GM10266 (cell line): ENCODE results near the gene RNF149.
"Not testable (repeated sequence)": the region's sequence is repeated elsewhere in the genome, so short reads cannot be mapped to it uniquely, and the experiment has no call there.

Experiments
- DNase-seq: peaks from one replicate; pipeline ENCODE4 v3.0.0; 2012; ENCODE audit errors: extremely low spot score
- CTCF ChIP-seq: IDR thresholded peaks from 2 replicates; pipeline ENCODE4 v1.5.1; 2012; ENCODE audit warnings: mild to moderate bottlenecking, low read depth; ENCODE audit not compliant: control insufficient read depth, insufficient read depth; ENCODE audit errors: missing control alignments

RNF149 gene

GRCh38 chr2:101308432-101309210 lies at the start of gene RNF149:
RNF149 (minus strand) TSS chr2:101308701; CDS start chr2:101308588, 113 bp downstream.
- no peak for TF ChIP-seq CTCF
- DNase-seq, result peak; percentile 96

DNA sequence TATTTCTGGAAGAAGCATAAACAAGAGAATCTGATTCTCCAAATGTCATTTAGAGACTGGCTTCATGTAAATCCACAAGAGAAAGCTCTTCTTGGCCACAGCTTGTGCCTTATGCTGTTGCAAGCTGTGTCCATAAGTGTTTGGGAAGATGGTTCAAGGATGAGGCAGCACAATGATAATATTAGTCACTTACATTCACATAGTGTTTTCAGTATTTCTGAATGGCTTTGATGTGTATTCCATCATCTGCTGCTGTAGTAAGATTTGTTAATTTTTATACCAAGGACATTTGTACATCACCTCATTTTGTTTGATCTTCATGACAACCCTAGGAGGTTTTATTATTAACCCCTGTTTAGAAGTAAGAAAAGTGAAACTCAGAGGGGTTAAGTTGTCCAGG lies 48.9 kb upstream of the RNF149 start:
- DNase-seq, result no peak
- no peak for TF ChIP-seq CTCF

DNA sequence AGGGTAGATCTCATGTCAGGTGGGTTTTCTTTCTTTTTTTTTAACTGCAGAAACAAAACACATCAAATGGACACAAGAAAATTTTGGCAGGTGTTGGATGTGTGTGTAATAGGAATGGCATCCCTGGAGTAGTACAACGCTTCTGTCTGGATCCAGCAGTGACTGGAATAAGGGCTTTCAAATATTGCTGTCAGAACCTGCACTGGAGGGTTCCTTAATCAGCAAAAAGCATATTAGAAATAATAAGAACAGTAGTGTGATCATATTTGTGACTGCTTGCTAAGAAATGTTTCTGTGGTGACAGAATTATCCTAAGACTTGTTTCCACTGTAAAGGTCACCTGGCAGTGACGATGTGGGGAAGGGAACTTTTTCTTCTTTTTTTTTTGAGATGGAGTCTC lies 48.0 kb upstream of the RNF149 start:
- DNase-seq, result no peak
- TF ChIP-seq CTCF, result no peak

DNA sequence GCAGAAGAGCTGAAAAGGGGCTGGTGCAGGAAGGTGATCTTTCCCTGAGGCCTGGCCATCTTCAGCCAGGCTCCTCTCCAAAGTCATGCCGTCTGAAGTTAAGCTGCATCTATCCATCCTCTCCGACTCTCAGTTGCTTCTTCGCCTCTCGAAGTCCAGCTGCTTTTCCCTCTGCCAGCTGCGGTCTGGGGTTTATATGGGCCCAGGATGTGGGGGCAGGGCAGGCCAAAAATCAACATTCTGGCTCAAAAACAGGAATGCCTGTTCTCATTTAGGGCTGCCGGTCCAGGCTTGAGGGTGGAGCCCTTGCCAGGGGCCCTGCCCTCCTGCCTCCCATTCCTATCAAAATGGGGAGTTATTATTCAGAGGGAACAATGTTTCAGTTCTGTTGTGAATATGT lies 47.6 kb upstream of the RNF149 start:
- TF ChIP-seq CTCF, result no peak
- no peak for DNase-seq

- no peak for DNase-seq
- no peak for TF ChIP-seq CTCF
Observed at GRCh38 chr2:101355401-101356054, 47.0 kb upstream of the RNF149 start.

DNA sequence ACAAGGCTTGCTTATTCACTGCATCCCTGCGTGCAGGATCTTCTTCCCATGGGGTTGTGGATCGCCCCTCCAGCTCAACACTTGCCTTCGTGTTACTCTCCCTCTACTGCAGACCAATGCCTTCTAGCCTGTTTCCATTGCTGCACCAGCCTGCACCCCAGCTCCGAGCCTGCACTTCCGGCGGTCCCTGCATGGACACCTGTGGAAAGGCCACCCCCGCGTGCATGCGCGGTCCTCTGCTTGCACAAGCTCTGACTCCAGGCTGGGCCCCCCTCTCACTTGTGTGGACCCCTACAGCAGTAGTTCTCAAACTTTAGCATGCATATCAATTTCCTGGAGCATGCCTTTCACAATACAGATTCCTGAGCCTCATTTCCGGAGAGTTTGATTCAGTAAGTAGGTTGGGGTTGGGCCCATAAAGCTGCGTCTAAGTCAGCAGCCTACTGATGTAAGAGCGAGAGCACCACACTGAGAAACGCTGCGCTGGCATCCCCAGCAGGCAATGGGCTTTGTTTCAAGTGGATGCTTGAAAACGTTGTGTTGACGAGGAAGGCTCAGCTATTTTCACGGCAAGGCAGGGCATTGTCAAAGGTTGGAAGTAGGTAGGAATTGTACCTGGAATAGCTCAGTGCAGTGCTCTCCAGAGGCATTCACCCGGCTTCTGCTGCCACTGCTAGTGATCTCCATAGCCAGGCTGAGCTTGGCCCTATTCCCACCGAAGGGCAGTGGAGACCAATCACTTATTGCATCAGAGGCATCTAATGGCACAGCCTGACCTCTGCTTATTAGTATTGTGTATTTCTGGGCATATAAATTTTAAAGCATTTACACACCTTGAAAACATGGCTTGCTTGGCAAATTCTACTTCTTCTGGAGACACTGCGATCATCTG lies 46.2 kb upstream of the RNF149 start:
- DNase-seq, result no peak

GRCh38 chr2:101352631-101353030 lies 44.1 kb upstream of the RNF149 start:
- DNase-seq, result not testable (repeated sequence)

More for the DNA sequence above, 46.2 kb upstream of the RNF149 start:
- TF ChIP-seq CTCF, result no peak
